CD4-positive, alpha-beta T cell treated with Interleukin-10 for 1 hour (primary cell): ENCODE measurements around the gene RPS18.
A peak's percentile ranks its signal among the peaks of the same experiment; 100 is the strongest.
"Not testable (repeated sequence)": the region's sequence is repeated elsewhere in the genome, so short reads cannot be mapped to it uniquely, and the experiment has no call there.

Experiments used
- DNase-seq: peaks from one replicate; pipeline ENCODE4 v3.0.0-alpha.2; 2020

Gene RPS18

GRCh38 chr6:33271468-33272274 lies at the start of gene RPS18, which contains the start of gene VPS52:
Gene RPS18 (plus strand): TSS chr6:33272075. CDS start chr6:33272120, 45 bp downstream.
Gene VPS52 (minus strand): TSS chr6:33271876. CDS start chr6:33271675, 201 bp downstream.
- peak; percentile 97 for DNase-seq

DNA sequence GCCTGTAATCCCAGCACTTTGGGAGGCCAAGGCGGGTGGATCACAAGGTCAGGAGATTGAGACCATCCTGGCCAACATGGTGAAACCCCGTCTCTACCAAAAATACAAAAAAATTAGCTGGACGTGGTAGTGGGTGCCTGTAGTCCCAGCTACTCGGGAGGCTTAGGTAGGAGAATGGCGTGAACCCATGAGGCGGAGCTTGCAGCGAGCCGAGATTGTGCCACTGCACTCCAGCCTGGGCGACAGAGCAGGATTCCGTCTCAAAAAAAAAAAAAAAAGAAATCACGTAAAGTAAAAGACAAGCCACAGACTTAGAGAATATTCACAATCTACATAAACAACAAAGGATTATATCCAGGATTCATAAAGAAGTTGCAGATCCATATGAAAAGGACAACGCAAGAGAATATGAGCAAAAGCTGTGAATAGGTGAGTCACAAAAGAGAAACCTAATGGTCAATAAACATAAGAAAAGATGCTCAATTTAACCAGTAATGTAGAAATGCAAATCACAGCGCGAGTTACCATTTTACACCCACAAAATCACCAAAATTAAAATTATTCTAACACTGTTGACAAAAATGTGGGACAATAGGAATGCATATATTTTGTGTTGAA lies 45.3 kb upstream of the RPS18 start:
- not testable (repeated sequence) for DNase-seq

DNA sequence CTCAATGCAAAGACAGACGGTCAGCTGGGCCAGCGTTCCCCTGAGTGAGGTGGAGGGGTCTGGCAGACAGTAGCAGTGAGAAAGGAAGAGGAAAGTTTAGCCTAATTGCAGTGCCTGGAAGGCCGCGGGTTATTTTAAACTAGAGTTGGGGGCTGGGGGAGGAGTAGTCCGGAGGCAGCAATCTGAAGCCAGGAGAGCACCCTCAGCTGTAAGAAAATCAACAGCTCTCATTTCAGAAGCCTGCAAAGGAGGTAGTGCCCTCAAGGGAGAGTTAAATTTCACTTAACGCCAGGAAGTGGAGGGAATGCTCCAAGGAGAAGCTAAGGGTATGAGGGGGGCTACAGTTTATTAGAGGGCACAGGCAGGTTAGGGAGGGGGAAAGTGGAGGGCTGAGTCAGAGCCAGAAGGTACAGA lies 36.6 kb upstream of the RPS18 start:
- DNase-seq, result no peak

DNA sequence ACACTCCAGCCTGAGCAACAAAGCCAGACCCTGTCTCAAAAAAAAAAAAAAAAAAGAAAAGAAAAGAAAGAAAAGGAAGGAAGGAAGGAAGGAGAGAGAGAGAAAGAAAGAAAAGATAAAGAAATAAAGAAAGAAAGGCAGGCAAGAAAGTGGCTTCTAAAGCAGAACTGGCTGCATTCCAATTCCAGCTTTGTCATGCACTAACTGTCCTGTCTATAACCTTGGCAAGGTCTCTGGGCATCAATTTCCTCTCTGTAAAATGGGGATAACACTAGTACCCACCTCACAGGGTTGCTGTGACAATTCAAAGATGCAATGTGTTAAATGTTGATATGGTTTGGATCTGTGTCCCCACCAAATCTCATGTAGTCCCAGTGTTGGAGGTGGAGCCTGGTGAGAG lies 35.5 kb upstream of the RPS18 start:
- DNase-seq, result no peak

- no peak for DNase-seq
These were observed 35.0 kb upstream of the RPS18 start for GRCh38 chr6:33236852-33237251.

DNA sequence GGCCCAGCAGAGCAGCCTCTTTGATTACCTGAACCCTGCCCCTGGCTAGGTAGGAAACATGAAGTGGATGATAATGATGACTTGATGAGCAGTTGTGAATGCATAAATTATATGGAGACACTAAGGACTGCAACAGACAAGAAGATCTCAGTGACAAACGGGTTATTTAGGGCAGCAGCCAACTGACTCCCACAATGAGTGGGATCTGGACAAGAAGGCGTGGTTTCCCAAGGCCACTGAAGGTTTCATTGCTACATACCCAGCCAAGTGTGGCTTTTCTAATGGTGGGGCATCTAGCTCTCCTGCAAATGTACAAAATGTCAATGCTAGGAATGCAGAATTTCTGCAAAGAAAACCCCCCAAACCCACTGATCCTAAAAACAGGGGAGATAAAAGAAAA lies 34.1 kb upstream of the RPS18 start:
- DNase-seq, result no peak

GRCh38 chr6:33241968-33242367 lies 29.9 kb upstream of the RPS18 start:
- DNase-seq, result no peak

GRCh38 chr6:33243476-33243875 lies 28.4 kb upstream of the RPS18 start:
- DNase-seq, result no peak

GRCh38 chr6:33247977-33248642 lies 23.8 kb upstream of the RPS18 start:
- peak; percentile 91 for DNase-seq

GRCh38 chr6:33248643-33248931 lies 23.3 kb upstream of the RPS18 start:
- no peak for DNase-seq

DNA sequence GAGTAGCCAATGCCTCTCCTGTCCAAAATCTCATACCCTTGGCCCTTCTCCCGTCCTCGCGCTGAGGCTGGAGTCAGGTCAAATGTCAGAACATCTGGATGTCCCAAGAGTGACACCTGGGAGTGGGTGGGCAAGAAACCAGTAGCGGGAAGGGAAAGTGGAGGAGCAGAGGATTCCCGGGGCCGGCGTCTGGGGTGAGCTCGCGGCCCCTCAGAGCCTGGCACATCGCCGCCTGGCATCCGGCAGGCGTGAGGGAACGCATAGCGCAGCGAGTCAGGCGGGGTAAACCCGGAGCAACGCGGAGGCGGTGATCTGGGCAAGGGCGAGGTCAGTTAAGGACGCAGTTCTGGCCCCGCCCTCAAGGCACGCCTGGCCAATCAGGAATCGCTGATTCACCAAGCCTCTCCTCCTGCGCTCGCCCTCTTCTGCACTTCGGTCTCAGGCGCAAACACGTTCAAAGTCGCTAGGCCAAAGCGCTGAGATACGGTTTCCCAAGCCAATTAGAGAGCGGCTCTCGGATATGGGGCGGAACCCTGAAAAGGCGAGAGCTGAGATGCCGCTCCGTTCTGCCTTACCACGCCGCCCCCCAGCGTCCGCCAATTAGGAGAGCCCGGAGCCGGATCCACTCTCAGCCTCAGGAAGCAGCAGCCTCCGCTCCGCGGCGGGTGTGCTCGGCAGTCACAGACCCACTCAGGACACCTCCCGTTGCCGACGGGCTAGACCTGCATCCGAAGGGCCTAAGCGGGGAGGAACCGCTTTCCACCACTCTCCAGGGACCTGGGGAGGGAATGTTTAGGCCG lies 22.7 kb upstream of the RPS18 start:
- peak; percentile 99 for DNase-seq

DNA sequence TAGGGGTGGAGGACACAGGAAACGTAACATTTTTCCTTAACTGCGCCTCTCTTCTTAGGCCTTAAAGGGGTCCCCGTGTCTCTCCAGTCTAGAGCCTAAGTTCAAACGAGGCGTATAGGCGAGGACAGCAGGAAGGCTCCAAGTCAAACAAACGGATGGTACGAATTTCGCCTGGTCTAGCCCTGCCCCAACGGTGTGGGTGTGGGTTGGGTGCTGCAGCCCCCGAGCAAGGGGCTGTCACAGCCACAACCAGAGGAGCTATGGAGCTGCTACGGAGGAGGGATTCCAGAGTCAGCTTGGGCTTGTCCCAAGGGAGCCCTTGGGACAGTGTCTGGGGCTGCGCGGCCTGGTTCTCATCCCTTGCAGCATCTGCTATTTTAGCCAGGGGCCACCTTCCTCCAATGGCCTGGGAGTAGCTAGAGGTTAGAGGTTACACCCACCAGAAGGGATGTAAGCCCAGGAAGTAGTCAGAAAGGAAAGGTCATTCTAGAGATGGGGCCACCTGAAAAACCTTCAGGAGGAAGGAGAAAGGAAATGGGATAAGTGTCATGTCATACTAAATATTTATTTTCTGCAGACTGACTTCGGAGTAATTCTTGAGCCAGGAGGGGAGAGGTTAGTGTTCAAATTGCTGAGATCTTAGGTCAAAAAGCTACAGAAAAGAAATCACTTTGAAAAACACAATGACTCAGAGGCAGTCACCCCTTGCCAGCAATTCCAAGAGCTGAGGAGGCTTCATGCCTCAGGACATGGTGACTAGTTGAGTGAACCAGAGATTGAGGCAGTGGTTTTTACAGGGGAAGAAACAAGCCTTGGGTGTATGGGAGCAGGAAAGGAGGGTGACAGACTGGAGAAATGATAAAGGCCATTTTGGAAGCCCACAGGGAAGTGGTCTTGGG lies 21.9 kb upstream of the RPS18 start:
- no peak for DNase-seq

GRCh38 chr6:33250731-33251130 lies 21.1 kb upstream of the RPS18 start:
- no peak for DNase-seq

DNA sequence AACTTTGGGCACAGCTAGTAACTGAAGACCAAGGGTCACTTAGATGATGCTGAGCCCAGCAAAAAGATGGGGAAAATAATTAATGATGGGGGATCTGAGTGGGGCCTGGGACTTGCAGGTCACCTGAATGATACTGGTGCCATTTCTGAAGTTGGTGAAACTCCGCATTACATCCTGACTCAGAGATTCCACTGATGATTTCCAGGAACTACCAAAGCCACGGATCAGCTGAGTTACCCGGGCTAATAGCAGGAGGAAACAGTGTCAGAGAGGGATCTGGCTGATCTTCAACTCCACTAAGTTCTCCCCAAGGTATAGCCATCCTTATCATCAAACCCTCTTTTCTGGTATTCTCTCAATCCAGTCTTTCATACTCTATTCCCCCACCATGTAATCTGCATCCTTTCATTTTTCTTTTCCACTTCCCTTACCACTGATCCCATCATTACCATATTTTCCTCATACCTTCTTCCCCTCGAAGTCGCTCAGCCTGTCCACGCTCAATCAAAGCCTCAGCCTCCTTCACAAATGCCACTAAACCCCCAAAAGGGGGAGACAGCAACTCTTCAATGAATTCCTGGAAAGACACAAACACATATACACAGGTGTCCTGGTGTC lies 20.4 kb upstream of the RPS18 start:
- DNase-seq, result no peak

DNA sequence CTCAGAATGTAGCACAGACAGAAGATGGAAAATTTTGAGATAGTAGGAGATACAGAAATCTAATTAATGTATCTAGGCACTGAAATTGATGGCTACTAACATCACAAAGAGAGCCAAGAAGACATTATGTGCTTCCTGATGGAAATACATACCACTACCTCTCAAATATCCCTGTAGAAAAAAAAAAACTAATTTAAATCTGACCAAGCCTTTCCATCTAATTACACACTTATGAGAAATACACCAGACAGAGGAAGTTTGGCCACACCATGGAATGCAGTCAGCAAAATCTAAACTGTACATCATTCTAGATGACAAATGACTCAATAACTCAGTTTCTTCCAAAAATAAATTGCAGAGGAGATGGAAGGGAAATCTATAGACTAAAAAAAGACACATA lies 19.1 kb upstream of the RPS18 start:
- DNase-seq, result no peak

- no peak for DNase-seq
These were observed 17.3 kb upstream of the RPS18 start for GRCh38 chr6:33254591-33254990.

GRCh38 chr6:33259032-33259431 lies 12.8 kb upstream of the RPS18 start:
- DNase-seq, result no peak

GRCh38 chr6:33262490-33262889 lies 9.4 kb upstream of the RPS18 start:
- not testable (repeated sequence) for DNase-seq

- no peak for DNase-seq
These were observed 7.9 kb upstream of the RPS18 start for GRCh38 chr6:33264015-33264414.

GRCh38 chr6:33271117-33271467 lies 783 bp upstream of the RPS18 start:
- DNase-seq, result no peak

- DNase-seq, result no peak
These were observed 627 bp downstream of the RPS18 start for GRCh38 chr6:33272275-33273128.
